CD4-positive, alpha-beta T cell treated with Interleukin-17A for 4 hours (primary cell): ENCODE results near the gene HSPA9.

Experiments used
- DNase-seq: peaks from one replicate; pipeline ENCODE4 v3.0.0-alpha.2; 2020; ENCODE audit warnings: mixed read lengths

HSPA9 gene

DNA sequence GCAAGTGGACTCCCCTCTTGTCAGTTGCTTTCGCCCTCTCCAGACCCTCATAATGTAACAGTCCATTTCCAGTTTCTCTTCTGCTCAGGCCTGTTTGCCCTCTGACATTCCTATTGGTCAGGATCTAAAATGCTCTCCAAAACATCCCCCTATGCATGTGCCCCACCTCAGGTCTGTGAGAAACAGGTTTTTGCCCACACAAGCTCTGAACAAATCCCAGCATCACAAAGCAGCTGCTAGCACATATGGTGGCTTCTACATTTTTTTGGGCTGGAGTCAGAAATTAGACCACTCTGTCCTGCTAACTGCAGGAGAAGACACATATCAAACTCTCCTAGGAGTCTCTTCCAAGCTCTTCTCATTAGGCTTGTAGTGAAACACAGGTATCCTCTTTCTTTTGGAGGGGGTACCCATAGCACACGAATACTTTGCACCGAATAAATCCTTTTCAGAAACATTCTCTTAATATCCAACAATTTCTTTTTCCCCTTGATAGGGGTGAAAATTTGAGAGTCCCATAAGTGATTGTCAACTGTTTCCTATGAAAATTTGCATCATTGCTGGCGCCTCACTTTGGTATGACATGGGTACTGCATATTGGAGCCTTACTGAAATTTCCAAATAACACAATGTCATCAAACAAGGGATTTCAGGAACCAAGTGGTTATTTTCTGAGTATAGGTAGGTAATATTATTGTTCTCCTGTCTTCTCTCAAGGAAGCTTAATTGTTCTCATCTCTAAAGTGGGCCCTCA lies 19.3 kb upstream of the HSPA9 start:
- no peak for DNase-seq

DNA sequence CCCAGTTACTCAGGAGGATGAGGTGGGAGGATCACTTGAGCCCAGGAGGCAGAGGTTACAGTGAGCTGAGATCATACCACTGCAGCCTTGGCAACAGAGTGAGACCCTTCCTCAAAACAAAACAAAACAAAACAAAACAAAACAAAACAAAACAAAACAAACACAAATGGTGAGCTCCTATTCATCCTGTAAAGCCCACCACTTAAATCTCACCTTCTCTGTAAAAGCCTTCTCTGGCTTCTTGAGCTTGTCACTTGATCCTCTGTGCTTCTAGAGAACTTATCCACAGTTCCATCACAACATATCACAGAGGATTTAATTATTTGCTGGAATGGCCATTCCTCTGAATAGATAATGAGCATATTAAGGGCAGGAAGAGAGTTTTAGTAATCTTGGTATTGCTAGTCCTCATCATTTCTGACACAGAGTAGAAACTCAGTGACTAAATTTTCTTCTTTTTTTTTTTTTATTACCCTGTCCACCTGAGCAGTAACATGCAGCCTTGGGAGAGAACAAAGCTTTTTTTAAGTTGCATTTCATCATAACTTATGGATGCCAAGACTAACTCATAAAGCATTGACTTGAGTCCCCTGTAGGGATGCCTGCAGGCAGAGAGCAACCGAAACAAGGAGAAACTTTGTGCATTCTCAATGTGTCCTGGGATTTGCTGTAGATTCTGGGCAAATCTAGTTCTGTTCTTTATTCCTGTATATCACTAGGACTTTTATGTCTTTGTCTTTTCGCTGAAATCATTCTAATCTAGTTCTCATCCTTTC lies 13.0 kb upstream of the HSPA9 start:
- DNase-seq = no peak

DNA sequence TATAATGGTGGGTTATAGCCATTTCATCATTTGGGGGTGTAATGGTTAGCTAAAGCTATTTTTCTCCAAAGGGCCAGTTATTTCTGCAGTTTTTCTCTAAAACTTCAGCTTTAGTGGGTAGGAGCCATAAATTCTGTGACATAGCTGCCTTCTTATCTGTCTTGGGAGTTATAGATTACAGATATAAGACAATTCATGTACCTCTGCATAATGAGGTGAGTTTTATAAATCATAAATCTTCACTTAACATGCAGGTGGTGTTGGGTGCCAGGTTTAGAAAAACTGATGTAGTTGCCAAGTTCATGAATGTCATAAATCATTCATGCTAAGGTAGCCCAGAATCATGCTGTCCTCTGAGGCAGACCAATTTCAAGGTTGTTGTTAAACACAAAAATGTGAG lies 10.0 kb upstream of the HSPA9 start:
- no peak for DNase-seq

DNA sequence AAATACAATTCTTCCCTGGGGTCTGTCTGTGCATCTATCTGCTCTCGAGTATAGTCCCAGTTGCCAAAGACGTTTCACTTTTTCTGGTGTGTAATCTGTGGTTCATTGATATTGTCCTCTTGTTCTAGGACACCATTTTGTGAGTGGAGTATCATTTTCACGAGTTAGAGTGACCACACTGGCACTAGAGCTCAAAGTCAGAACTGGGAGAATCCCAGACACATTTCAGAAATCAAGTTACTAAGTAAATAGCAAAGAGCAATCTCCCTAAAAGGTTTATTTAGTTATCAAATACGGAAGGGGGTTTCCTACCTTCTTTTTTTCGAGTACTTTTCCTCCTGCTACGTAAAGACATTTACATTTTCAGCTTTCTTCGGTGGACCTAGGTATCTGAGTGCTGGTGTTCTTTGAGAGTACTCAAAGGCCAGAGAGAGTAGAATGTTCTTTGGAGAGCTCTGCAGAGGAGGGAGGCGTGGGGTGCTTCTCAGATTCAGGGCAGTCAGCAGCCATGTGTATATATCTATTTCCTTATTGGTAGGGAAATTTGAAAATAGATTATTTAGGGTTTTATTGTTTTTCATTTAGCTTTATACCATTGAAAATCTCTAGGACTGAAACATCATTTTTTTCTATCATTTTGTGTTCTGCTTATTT lies 8.9 kb upstream of the HSPA9 start:
- no peak for DNase-seq

DNA sequence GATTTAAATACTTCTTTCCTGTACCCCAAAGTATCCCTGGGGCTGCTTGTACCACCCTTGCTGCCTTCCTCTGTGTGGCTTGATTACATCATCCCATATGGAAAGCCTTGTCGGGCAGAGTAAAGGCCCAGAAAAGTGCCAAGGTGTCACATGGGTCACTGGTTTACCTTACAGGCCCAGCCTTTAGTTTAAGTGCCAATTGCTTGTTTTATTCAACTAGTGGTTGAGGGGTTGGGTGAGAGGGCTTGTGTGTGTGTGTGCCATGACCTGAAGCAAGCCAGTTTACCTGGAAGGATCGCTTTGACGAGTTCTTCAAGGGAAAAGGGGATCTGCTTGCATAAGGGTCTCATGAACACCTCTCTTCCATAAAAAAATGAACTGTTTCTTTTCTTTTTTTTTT lies 7.8 kb upstream of the HSPA9 start:
- DNase-seq = no peak

DNA sequence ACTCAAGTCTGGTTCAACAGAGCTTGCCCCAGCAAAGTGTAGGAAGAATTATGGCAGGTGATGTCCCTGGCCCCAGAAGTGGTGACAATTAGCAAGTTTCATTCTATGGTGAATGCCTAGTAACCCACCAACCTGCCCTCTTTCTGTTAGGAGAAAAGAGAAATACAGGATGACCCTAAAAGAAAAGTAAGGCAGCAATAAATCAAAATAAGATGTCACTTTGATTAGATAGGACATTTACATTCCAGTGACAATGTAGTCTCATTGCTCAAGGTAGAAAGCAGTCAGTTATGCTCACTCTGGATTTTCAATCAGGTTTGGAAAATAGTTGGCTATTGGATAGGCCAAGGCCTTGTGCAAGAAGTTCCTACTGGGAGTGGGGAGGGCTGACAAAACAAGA lies 5.6 kb upstream of the HSPA9 start:
- DNase-seq = no peak

DNA sequence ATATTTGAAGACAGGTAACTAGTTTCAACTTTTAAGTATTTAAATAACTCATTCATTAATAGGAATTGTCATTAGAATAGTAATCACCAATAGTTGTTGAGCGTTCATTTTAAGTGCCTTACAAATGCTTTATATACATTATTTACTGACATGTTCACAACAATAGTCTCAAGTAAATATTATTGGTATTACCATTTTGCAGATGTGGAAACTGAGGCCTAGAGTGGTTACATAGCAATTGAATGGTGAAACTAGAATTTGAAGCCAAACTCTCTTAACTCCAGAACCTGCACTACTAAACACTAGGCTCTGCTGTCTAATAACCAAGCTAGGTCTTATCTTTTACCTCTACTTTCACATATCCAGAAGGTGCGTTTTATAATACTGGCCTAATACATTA lies 4.8 kb upstream of the HSPA9 start:
- DNase-seq = no peak

DNA sequence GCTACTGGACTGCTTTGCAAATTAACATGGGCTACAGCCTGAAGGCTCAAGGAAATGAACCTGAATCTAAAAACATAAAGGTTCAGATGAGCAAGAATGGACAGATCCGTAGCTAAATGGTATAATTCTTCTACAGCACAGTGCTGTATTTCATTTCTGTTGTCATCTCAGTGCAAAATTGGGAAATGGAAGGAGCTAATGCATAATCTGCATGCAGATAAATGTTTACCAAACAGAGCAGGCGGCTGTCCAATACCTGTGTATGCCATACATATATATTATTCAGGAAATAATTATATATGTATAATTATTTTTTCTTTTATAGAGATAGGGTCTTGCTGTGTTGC lies 4.3 kb upstream of the HSPA9 start:
- no peak for DNase-seq

DNA sequence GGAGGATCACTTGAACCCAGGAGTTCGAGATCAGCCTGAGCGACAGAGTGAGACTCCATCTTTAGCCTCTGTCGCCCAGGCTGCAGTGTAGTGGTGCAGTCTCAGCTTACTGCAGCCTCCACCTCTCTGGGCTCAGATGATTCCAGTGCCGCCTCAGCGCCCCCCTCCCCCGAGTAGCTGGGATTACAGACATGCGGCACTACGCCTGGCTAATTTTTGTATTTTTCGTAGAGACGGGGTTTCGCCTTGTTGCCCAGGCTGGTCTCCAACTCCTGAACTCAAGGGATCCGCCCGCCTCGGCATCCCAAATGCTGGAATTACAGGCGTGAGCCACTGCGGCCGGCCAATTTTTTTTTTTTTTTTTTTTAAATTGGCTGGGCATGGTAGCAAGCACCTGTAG lies 2.3 kb upstream of the HSPA9 start:
- DNase-seq = no peak

DNA sequence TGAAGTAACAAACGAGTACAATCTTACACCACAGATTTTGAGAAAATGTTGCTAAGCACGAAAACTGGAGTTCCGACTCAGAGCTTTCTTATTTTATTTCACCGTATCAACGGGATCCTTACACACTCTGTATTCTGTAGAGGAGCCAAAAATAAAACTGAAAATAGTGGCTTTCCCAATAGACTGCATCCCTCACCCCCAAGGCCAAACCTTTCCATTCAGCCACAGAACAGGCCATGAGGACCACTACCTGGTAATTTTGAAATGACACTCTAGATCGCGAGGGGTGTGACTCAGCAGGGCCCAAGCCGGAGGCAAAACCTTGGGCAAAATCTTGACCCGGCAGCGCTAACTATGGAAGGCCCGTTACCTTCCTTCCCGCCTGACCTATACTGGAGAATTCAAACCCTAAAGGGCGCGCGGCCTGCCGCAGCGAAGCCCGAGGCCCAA lies 432 bp downstream of the HSPA9 start:
- no peak for DNase-seq

DNA sequence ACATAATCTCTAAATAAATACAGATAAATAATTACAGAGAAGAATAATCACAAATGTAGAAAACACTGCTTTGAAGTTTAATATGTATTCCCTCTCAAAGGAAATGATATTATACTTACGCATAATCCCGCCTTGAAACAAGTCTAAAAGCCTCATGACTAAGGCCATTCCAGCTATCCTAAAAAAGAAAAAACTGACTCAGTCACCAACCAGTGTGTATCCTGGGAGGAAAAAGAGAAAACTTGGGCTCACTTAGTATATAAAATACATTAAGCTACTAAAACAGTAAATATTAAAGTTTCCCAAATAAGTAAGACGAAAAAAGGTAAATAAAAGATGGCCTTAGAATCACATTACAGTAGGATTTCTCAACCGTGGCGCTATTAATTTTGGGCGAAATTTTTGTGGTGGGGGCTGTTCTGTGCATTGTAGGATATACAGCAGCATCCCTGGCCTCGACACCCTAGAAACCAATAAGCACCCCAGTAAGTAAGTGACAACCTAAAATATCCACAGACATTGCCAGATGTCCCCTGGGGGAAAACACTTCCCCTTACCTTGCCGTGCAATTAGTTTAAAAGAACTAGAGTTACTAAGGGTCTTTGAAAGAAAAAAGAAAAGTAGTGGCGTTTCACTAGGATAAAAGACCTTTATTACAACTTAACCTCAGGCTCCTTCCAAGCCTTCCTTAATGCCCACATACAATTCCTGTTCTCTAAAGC lies 1.1 kb downstream of the HSPA9 start:
- DNase-seq = no peak

DNA sequence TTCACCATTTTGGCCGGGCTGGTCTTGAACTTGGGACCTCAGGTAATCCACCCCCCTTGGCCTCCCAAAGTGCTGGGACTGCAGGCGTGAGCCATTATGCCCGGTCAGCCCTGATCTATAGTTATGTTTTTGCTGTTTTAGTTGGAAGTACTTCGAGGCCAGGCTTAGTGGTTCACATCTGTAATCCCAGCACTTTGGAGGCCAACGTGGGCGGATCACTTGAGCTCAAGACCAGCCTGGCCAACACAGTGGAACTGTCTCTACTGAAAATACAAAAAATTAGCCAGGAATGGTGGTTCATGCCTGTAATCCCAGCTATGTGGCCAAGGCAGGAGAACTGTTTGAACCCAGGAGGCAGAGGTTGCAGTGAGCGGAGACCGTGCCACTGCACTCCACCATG lies 2.0 kb downstream of the HSPA9 start:
- DNase-seq = no peak

DNA sequence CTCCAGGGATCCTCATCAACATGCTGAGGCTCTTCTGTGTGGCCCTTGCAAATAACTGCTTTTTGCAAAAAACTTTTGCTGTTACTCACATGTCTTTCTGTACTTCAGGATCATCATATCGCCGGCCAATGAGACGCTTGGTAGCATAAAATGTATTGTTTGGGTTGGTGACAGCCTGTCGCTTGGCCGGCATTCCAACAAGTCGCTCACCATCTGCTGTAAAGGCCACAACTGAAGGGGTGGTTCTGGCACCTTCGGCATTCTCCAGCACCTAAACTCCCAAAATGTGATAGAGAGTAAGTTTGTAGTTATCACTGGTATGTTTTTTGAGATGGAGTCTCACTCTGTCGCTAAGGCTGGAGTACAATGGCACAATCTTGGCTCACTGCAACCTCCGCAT lies 4.3 kb downstream of the HSPA9 start:
- no peak for DNase-seq

DNA sequence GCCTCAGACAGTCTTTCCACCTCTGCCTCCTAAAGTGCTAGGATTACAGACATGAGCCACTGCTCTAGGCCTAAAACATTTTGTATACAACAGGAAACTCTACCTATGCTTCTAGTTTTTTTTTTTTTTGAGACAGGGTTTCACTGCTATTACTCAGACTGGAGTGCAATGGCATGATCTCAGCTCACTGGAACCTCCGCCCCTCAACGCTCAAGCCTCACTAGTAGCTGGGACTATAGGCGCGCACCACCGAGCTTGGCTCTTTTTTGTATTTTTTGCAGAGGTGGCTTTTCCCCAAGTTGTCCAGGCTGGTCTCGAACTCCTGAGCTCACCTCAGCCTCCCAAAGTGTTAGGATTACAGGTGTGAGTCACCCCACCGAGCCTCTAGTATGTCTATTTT lies 5.4 kb downstream of the HSPA9 start:
- DNase-seq = no peak

DNA sequence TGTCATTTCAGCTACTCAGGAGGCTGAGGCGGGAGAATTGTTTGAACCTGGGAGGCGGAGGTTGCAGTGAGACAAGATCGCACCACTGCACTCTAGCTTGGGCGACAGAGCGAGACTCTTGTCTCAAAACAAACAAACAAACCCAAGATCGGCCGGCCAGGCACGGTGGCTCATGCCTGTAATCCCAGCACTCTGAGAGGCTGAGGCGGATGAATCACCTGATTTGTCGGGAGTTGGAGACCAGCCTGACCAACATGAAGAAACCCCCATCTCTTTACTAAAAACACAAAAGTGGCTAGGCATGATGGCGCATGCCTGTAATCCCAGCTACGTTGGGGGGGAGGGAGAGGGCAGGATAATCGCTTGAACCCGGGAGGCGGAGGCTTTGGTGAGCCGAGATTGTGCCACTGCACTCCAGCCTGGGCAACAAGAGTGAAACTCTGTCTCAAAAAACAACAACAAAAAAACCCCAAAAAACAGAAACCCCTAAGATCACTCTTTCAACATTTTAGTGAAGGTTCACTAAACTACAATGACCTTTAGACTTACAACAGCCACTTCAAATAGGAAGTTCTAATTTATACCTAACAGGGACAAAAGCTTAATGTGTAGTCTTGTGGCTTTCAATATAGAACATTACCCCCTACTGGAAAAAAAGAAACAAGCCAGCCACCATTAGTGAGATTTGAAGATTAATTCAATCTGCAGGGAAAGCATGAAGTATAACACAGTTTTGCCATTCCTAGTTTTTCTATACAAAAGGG lies 7.0 kb downstream of the HSPA9 start:
- no peak for DNase-seq

DNA sequence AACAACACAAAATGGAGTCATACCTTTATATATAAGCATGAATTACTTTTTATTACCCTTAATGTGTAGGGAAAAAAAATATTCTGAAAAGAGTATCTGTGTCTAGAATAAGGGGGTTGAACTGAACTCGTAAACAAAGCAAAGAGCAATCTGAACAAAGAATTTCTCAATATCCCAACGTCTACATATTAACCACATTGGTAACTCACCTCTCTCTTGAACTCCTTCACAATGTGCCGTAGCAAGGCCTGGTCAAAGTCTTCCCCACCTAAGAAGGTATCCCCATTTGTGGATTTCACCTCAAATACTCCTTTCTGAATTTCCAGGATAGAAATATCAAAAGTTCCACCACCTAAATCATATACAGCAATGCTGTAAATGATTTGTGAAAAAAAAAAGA lies 8.4 kb downstream of the HSPA9 start:
- DNase-seq = no peak

DNA sequence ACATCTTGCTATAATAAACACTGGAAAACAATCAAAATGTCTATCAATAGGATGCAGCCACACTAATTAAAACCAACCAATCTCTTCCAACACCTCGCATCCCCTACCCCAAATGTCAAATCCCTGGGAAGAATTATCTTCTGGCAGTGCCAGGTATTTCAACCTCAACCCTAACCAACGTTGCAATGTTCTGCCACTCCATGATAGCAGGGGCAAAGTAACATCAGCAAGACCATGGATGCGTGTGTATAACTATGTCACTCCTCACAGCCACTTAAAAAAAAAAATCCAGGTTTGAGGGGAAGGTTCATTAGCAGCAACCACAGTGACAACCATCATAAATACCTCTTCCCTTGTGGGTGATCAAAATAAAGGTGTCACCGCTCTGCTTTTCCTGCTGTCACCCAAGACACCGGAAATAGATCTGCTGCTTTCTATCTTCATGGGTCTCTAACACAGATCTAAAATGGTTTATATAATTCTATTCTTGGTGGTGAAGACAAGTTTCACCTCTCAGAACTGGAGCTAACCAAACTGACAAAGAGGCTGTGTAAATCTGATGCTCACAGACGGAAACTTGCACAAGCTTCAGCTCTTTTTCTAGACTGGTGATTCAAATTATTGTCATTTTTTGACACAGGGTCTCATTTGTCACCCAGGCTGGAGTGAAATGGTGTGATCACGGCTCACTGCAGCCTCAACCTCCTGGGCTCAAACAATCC lies 9.9 kb downstream of the HSPA9 start:
- peak; percentile 17 for DNase-seq

DNA sequence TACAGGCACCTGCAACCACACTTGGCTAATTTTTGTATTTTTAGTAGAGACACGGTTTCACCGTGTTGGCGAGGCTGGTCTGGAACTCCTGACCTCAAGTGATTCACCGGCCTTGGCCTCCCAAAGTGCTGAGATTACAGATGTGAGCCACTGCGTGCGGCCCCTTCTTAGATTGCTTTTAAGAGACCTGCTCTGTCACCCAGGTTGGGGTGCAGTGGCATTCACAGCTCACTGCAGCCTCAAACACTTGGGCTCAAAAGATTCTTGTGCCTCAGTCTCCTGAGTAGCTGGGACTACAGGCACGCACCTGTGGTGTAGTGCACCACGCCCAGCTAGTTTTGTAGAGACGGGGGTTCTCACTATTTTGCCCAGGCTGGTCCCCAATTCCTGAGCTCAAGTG lies 11.0 kb downstream of the HSPA9 start:
- DNase-seq = no peak

DNA sequence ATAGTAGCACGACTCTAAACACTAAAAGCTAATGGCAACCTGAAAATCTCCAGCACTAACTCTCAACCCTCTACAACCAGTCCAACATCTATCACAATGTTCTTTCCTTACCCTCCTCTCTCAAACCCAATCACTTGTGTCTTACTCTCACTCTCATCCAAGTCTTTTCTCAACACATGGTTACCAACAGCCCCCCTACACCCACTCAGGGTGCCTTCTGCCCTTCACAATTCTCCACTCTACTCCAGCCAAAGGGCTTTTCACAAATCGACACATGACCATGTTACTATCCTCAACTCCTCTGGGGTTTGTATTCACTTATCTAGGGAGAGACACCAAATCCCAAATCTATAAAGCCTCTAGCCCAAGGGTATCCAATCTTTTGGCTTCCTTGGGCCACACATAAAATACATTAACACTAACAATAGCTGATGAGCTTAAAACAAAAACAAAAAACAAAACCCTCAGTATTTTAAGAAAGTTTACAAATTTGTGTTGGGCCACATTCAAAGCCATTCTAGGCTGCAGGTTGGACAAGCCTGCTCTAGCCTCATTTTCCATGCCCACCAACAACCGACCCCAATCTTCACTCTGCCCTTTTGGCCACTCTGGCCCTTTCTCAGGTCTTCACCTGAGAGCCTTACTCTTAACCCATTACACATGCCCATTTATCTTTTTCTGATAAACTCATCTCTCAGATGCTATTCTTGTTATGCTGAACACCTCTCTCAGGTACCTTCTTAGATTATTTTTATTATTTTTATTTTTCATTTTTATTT lies 11.7 kb downstream of the HSPA9 start:
- no peak for DNase-seq

DNA sequence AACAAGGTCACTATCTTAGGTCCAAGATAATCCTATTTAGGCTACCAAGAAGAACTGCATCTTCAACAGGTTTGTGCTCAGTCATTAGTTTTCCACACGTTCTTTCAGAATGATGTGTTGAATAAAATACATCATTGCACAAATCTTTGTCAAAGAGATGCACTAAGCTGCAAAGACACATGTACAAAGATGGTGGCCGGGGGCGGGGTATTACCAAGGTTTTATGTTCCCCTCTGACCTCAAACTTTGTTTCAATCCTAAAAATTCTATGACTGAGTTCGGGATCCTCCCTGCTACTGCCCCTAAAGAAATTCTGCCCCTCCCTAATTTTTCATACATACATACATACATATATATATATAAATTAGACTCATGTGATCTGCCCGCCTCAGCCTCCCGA lies 14.2 kb downstream of the HSPA9 start:
- no peak for DNase-seq

DNA sequence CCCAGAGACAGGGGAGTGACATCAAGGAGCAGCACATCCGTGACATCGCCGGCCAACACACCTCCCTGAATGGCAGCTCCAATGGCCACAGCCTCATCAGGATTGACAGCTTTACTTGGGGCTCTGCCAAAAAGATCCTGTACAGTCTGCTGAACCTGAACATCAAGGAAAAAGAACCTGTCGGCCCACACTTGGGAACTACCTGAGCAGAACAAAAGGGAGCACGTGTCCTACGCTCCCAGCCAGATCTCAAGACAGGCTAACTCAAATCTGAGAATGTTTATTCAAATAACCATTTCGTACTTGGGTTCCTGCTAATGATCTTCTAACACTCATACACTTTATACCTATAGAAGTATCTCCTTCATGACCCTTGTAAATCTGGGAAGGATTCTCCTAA lies 15.3 kb downstream of the HSPA9 start:
- no peak for DNase-seq
